ENCODE results near the gene IFI30.

IFI30 gene

GRCh38 chr19:18225702-18226468, 52.3 kb downstream of the IFI30 start, which contains the start of gene PDE4C:
TSS of gene PDE4C (minus strand) at chr19:18226438. CDS start at chr19:18226415, 23 bp downstream.
- no peak for FAIRE-seq

GRCh38 chr19:18226956-18227780, 53.6 kb downstream of the IFI30 start:
- FAIRE-seq, result no peak
